Fibroblast of lung (primary cell): ENCODE measurements around the gene ELOVL4. TPM values are rescaled to one million over a fixed set of nuclear protein-coding genes. Genes with fewer than 3 reads are reported as not detected.

ENCODE experiments used
- DNase-seq, 2 donors: peaks; one replicate each; pipeline versions ENCODE4 v3.0.0 to v3.0.0-alpha.2; 2010; ENCODE audit warnings: low read depth in 2 of 2
- H2AFZ ChIP-seq: 2 replicates; pipeline ENCODE4 v1.5.1; 2012; ENCODE audit warnings: low read length, control low read depth, inconsistent platforms
- H3K27ac ChIP-seq: 2 replicates; pipeline ENCODE4 v1.5.1; 2011; ENCODE audit warnings: low read length, control low read depth; ENCODE audit not compliant: insufficient read depth
- H3K27me3 ChIP-seq: 2 replicates; pipeline ENCODE4 v1.5.1; 2011; ENCODE audit warnings: mild to moderate bottlenecking, low read length; ENCODE audit not compliant: control insufficient read depth, insufficient read depth
- H3K36me3 ChIP-seq: 2 replicates; pipeline ENCODE4 v1.5.1; 2011; ENCODE audit warnings: low read length; ENCODE audit not compliant: control insufficient read depth, insufficient read depth
- H3K4me1 ChIP-seq: 2 replicates; pipeline ENCODE4 v1.5.1; 2011; ENCODE audit warnings: low read length; ENCODE audit not compliant: control insufficient read depth, insufficient read depth; ENCODE audit errors: extremely low read depth
- H3K4me2 ChIP-seq: 2 replicates; pipeline ENCODE4 v1.5.1; 2011; ENCODE audit warnings: low read length, control low read depth; ENCODE audit not compliant: insufficient read depth; ENCODE audit errors: extremely low read depth
- H3K4me3 ChIP-seq, 4 experiments: fragments of 200-600 bp in 1 of 4; sonication (generic) in 1 of 4; replicated peaks in 1 of 4; 2 replicates each; pipeline ENCODE4 v1.5.1; 2011 to 2016; ENCODE audit warnings: low read length in 4 of 4, low read depth in 3 of 4, mild to moderate bottlenecking in 3 of 4, control low read depth in 2 of 4, inconsistent platforms in 1 of 4, mixed read lengths in 1 of 4; ENCODE audit not compliant: insufficient read depth in 1 of 4; ENCODE audit errors: control extremely low read depth in 1 of 4
- H3K79me2 ChIP-seq: 2 replicates; pipeline ENCODE4 v1.5.1; 2012; ENCODE audit warnings: mild to moderate bottlenecking, low read length, inconsistent platforms; ENCODE audit not compliant: control insufficient read depth, insufficient read depth
- H3K9ac ChIP-seq: 2 replicates; pipeline ENCODE4 v1.5.1; 2011; ENCODE audit warnings: mild to moderate bottlenecking, low read length, control low read depth; ENCODE audit not compliant: insufficient read depth
- H3K9me3 ChIP-seq: 2 replicates; pipeline ENCODE4 v1.5.1; 2012; ENCODE audit warnings: low read depth, low read length; ENCODE audit not compliant: control insufficient read depth, insufficient read depth
- H4K20me1 ChIP-seq: 2 replicates; pipeline ENCODE4 v1.5.1; 2011; ENCODE audit warnings: low read length; ENCODE audit not compliant: control insufficient read depth, insufficient read depth; ENCODE audit errors: extremely low read depth
- EZH2 ChIP-seq: IDR thresholded peaks from 2 replicates; pipeline ENCODE4 v1.5.1; 2012; ENCODE audit warnings: low read length, control low read depth, mild to moderate bottlenecking; ENCODE audit errors: missing control alignments
- polyA plus RNA-seq, 2 donors: library from polyadenylated mRNA; depleted of rRNA in 1 of 2; stranded (reverse) in 1 of 2; unstranded in 1 of 2; fragments of >200 nt; gene quantifications; 2 replicates each; pipeline ENCODE4 v1.2.1, GENCODE V29; 2011 to 2012; ENCODE audit warnings: missing spikeins in 1 of 2
- total RNA-seq: library from RNA; depleted of rRNA; stranded (reverse); fragments of >200 nt; gene quantifications from 2 replicates; pipeline ENCODE4 v1.2.1, GENCODE V29; 2014
- TF ChIP-seq, protein P1 (sequence below), 2 donors: IDR thresholded peaks in 1 of 2; conservative IDR thresholded peaks in 1 of 2; 1 replicate in 1 of 2; 2 replicates in 1 of 2; pipeline ENCODE4 v1.5.1; 2011 to 2012; ENCODE audit warnings: low read length in 2 of 2, control low read depth in 1 of 2, inconsistent platforms in 1 of 2, low read depth in 1 of 2, mild to moderate bottlenecking in 1 of 2

ELOVL4 gene
- total and polyA plus RNA-seq, 2 donors (not counting 1 experiment from before 2014, with no cell fraction given): 4.3 to 6.4 TPM

DNA sequence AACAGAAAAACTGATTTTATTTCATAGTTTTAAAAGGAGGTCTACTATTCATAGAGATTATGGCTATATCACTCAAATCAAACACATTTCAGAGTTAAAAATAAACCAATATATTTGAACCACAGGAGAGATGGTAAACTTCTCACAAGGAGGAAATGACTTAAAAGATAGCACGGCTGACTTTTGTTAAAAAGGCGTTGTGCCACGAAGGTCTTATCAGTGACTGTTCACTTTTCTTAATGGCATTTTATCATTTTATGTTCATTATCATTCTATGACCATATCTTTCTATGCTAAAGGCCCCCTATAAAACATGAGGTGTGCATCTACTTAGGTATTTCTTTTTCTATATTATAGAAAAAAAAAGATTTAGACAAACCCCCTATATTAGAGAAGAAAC, 19.6 kb downstream of the ELOVL4 start:
- H3K4me1 ChIP-seq: no peaks in the 10 kb centered on the region
- no peaks in the 10 kb centered on the region for H3K79me2 ChIP-seq
- no peak overlapping the region for H3K4me3 ChIP-seq
- no peak overlapping the region for H3K4me2 ChIP-seq
- H3K36me3 ChIP-seq: no peaks in the 10 kb centered on the region
- H4K20me1 ChIP-seq: no peaks in the 10 kb centered on the region
- H3K9ac ChIP-seq: no peak overlapping the region
- no peak overlapping the region for H3K27ac ChIP-seq
- no peak overlapping the region for H2AFZ ChIP-seq
- no peak for DNase-seq
- H3K27me3 ChIP-seq: no peaks in the 10 kb centered on the region
- no peak for TF ChIP-seq EZH2
- TF ChIP-seq, protein P1, sequence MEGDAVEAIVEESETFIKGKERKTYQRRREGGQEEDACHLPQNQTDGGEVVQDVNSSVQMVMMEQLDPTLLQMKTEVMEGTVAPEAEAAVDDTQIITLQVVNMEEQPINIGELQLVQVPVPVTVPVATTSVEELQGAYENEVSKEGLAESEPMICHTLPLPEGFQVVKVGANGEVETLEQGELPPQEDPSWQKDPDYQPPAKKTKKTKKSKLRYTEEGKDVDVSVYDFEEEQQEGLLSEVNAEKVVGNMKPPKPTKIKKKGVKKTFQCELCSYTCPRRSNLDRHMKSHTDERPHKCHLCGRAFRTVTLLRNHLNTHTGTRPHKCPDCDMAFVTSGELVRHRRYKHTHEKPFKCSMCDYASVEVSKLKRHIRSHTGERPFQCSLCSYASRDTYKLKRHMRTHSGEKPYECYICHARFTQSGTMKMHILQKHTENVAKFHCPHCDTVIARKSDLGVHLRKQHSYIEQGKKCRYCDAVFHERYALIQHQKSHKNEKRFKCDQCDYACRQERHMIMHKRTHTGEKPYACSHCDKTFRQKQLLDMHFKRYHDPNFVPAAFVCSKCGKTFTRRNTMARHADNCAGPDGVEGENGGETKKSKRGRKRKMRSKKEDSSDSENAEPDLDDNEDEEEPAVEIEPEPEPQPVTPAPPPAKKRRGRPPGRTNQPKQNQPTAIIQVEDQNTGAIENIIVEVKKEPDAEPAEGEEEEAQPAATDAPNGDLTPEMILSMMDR (conservative IDR thresholded peaks at IDR 0.05 in 1 of 2, IDR thresholded peaks at IDR 0.05 in 1 of 2; ENCODE audit: low read depth in 1 of 2, low read length in 2 of 2): no peak
- no peaks in the 10 kb centered on the region for H3K9me3 ChIP-seq

DNA sequence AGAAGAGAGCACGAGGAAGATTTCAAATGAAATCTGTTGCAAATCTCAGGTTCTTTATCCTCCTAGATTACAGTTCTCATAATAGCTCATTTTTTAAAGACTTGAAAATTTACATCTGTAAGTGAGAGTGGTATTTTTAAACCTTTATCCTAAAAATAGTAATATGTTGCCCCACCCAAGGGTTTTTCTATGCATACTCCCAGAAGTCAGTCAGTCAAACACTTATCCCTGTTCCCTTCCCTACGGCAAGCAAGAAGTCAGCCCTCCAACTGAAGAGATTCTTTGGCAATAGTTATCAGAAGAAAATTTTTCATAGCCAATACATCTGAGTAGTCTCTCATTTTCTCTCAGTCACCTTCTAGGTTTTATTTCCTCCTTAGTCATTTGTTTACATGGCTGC, 24.1 kb downstream of the ELOVL4 start:
- no peak overlapping the region for H3K27ac ChIP-seq
- H3K4me2 ChIP-seq: no peak overlapping the region
- H3K9ac ChIP-seq: no peak overlapping the region

DNA sequence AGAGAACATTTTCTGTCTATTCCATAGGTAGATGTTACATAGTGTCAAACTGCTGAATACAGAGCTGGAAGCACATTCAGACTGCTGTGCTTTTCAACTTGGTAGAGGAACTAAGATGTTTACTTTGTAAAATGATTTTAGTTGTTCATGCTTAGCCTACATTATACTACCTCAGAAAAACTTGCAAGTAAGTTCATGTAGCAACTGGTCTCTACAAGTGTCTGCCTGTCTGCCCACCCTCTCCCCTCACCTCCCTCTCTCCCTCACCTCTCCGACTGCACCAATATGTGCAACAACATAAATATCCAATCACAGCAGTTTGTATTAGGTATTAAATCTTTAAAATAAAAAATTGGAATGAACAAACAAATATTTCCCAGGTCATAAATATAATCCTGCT, 25.3 kb downstream of the ELOVL4 start:
- Histone ChIP-seq H3K9me3 (no peaks in the 10 kb centered on the region), H4K20me1 (no peaks in the 10 kb centered on the region), H3K36me3 (no peaks in the 10 kb centered on the region), H3K4me3 (no peak overlapping the region), H3K4me2 (no peak overlapping the region), H3K9ac (no peak overlapping the region), H3K79me2 (no peaks in the 10 kb centered on the region), H2AFZ (no peak overlapping the region), H3K4me1 (no peaks in the 10 kb centered on the region), H3K27ac (no peak overlapping the region), H3K27me3 (no peaks in the 10 kb centered on the region)
- TF ChIP-seq, protein P1 (conservative IDR thresholded peaks at IDR 0.05 in 1 of 2, IDR thresholded peaks at IDR 0.05 in 1 of 2; ENCODE audit: low read depth in 1 of 2, low read length in 2 of 2): no peak
- no peak for TF ChIP-seq EZH2
- no peak for DNase-seq

More for the DNA sequence above, 24.1 kb downstream of the ELOVL4 start:
- Histone ChIP-seq H3K79me2 (no peaks in the 10 kb centered on the region), H3K4me3 (no peak overlapping the region), H2AFZ (no peak overlapping the region), H3K9me3 (no peaks in the 10 kb centered on the region), H3K27me3 (no peaks in the 10 kb centered on the region), H3K36me3 (no peaks in the 10 kb centered on the region), H4K20me1 (no peaks in the 10 kb centered on the region), H3K4me1 (no peaks in the 10 kb centered on the region)
- TF ChIP-seq, protein P1 (conservative IDR thresholded peaks at IDR 0.05 in 1 of 2, IDR thresholded peaks at IDR 0.05 in 1 of 2; ENCODE audit: low read depth in 1 of 2, low read length in 2 of 2): no peak
- no peak for TF ChIP-seq EZH2
- no peak for DNase-seq
